Hippocampal formation (tissue), 2 donors: ENCODE data around the gene HDC.

Source experiments
- DNase-seq, 2 donors: peaks; one replicate each; lab custom pipeline; 2025; lab: John Stamatoyannopoulos, UW

Gene HDC, protein sequence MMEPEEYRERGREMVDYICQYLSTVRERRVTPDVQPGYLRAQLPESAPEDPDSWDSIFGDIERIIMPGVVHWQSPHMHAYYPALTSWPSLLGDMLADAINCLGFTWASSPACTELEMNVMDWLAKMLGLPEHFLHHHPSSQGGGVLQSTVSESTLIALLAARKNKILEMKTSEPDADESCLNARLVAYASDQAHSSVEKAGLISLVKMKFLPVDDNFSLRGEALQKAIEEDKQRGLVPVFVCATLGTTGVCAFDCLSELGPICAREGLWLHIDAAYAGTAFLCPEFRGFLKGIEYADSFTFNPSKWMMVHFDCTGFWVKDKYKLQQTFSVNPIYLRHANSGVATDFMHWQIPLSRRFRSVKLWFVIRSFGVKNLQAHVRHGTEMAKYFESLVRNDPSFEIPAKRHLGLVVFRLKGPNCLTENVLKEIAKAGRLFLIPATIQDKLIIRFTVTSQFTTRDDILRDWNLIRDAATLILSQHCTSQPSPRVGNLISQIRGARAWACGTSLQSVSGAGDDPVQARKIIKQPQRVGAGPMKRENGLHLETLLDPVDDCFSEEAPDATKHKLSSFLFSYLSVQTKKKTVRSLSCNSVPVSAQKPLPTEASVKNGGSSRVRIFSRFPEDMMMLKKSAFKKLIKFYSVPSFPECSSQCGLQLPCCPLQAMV

DNA sequence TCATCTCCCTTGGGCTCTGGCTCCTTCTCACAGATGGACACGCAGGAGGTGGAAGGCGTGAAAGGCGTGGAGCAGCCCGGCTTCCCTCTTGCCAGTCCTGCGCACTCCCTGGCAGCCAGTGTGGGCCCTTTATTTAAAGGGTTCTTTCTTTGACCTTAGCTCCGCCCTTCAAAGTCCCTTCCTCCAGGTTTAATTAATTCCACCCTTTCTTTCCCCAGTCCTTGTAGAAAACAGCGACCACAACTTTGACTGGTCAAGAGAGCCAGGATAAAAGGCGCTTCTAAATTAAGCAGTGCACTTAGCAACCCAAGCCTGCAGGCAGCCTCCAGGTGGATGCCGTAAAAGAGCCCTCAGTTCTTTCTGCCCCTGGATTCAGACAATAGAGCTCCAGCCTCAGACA lies at the start of gene HDC:
TSS of gene HDC (minus strand) at position 107 of the 400 bp plus-strand sequence. CDS start at position 4, 103 bp downstream.
- DNase-seq = no peak

- DNase-seq = no peak
These were observed 47.1 kb upstream of the HDC start for GRCh38 chr15:50312636-50313035.

DNA sequence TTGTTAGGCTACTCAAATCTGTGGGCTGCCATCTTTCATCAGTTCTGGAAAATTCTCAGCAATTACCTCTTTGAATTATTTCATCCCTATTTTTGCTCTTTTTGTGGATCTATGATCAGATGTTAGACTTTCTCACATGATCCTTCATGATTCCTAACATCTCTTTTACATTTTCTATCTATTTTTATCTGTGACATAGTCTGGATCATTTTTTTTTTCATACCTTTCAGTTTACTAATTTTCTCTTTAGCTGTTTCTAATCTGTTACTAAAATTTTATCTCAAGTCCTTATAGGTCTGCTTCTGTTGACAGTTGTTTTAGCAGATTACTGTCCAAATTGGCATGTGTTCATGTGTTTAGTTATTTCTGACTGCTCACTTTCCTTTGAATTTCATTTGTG lies 42.3 kb upstream of the HDC start:
- DNase-seq = no peak

DNA sequence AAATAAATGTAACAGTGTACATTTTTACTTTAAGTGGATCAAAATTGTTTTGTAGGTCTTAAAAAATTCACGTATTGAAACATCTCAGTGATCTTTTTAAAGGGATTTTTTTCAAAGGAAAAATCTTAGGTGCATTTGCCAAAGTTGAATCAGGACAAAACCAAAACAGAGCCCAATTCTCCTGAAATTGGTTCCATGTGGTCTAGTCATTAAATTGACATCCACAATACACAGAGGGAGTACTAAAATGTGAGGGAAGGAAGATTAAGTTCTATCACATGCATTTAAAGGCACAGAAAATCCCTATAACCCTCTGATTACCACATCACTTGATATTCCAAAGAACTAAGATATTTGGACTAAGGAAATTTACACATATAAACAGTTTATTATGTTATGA lies 39.3 kb upstream of the HDC start:
- DNase-seq = no peak

DNA sequence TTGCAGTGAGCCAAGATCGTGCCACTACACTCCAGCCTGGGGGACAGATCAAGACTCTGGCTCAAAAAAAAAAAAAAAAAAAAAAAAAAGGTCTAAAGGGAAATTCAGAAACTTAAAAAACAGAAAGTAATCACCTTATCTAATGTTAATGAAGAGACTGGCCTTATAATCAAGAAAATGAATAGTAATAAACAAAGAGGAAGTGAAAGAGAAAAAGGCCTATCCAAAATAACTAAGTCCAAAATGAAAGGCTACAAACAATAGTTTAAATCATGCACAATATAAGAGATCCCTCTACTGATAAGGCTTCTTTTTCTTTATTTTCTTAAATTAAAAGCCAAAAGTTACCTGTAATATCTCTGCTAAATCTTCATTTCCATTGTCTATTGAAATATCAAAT lies 37.1 kb upstream of the HDC start:
- no peak for DNase-seq

DNA sequence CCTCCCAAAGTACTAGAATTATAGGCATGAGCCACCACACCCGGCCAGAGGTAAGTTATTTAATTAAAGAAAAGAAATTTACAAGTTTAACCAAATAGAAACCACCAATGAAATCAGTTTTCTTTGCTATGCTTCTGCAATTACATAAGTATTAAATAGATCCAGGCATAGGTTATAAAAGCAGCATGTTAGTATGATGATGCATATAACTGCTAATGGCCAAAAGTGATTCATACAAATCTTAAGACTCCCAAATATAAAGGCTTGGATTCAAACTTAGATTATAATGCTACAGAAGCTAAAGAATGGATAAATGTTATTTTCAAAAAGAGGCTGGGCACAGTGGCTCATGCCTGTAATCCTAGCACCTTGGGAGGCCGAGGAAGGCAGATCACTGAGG lies 32.8 kb upstream of the HDC start:
- no peak for DNase-seq

DNA sequence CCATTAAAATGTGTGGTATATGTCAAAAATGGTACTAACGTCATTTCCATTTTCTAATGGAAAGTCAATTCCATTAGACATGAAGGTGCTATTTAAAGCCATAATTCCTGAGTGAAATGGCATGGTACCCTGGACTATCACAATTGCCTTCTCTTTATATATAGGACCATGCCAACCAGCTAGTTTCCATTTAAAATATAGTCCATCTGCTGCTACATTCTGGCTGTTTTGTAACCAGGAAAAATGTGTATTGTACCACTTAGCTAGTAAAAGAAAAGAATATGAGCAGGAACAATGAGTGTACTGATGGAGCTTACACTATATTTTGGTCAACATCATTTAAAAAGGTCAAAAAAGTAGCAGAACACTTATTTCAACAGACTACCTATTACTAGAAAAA lies 30.4 kb upstream of the HDC start:
- DNase-seq = no peak

- no peak for DNase-seq
These were observed 24.2 kb upstream of the HDC start for GRCh38 chr15:50289749-50290148.

DNA sequence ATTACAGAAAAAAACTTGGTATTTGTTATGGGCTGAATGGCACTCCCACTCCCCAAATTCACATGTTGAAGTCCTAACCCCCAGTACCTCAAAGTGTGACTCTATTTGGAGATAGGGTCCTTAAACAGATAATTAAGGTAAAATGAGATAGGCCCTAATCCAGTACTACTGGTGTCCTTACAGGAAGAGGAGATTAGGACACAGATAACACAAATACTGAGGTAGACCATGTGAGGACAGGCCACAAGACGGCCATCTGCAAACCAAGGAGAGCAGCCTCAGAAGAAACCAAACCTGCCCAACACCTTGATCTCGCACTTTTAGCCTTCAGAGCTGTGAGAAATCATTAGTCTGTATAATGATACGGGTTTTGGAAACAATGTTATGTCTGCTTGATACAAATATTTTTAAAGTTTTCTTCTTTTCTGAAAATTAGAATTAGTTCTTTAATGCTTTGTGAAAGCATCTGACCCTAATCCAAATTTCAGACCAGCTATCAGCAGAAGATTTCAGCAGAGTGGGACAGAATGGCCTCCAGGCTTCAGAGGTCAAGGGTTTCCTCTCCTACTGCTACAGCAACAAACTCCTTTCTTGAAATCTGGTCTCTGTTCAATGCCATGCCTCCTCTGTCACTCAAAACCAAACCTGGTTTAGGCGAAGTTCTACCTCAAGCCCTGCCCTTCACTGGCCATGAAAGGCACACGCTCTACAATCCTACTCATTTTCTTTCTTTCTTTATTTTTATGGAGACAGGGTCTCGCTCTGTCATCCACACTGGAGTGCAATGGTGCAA lies 22.0 kb upstream of the HDC start:
- DNase-seq = no peak

GRCh38 chr15:50281427-50281826 lies 15.9 kb upstream of the HDC start:
- DNase-seq = no peak

DNA sequence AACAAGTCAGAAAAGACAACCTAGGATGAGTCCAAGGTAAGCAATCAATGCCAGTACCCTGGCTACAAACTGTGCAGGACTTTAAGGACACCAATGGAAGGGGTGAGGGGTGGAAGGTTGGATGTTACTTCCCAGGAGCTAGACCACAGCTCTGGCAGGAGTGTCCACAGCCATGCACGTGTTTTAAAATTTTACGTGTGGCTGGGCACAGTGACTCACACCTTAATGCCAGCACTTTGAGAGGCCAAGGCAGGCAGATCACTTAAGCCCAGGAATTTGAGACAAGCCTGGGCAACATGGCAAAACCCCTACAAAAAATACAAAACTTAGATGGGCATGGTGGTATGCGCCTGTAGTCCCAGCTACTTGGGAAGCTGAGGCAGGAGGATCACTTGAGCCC lies 14.7 kb upstream of the HDC start:
- no peak for DNase-seq

GRCh38 chr15:50278496-50278895 lies 13.0 kb upstream of the HDC start:
- DNase-seq = no peak

DNA sequence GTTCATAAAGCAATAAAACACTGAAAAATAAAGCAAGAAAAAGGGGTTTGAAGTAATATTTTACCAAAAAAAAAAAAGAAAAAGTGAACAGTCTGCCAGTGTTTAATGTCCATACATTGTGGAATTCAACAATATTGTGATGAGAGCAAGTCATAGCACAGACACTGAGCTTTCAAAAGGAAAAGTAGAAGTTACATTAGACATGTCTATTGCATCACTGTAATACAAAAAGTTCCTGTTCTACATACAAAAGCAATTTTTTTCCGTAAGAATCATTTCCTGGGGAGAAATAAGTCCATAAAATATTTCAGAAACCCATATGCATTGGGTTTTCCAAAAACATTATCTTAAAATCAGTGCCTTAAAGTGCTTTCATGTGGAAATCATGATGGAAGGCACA lies 11.8 kb upstream of the HDC start:
- no peak for DNase-seq

DNA sequence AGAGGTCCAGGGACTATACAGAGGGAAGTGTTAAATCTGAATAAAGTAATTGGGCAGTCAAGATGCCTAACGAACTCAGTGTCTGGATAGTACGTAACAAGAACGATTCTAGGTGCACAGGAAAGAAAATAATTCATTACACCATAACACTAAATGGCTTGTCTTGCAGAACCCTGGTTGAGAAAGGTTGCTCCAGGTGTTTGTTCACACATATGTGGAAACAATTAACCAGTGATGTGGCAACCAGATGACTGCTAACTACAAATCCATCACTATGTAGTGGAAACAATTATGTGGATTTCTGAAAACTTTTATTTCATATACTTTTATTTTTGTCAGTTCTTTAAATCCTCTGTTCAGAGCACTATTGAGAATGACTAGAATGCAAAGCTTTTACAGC lies 10.4 kb upstream of the HDC start:
- DNase-seq = no peak

GRCh38 chr15:50275091-50275490 lies 9.6 kb upstream of the HDC start:
- no peak for DNase-seq

DNA sequence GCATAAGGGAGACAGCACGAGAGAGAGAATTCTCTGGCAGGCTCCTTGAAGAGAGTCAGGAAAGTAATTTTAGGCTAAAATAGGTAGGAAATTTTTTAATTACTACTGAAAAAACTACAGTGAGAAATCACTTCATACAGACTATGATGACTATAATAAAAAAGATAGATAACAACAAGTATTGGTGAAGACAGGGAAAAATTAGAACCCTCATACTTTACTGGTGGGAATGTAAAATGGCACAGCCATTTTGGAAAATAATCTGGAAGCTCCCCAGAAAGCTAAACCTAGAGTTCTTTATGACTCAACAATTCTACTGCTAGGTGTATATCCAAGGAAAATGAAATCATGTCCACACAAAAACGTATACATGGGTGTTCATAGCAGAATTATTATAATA lies 2.1 kb upstream of the HDC start:
- no peak for DNase-seq

GRCh38 chr15:50262533-50262932 lies 3.0 kb downstream of the HDC start:
- no peak for DNase-seq

DNA sequence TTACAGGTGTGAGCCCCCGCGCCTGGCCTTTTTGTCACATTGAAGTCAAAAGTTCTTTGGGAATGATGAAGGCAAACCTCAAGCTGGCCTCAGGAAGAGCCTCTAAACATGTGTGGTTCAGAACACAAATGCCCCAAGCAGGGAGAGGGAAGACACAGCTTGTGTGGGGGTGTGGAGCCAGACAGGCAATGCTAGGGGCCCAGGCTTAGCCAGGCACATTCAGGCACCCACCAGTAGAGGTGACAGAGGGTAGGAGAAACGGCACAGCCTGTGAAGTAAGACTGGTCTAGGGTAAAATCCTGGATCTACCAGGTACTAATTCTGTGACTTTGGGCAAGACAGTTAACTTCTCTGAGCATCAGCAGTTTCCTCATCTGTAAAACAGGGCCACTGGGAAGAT lies 3.5 kb downstream of the HDC start:
- DNase-seq = no peak

- DNase-seq = no peak
These were observed 4.5 kb downstream of the HDC start for GRCh38 chr15:50260969-50261496.

- no peak for DNase-seq
These were observed 6.2 kb downstream of the HDC start for GRCh38 chr15:50259276-50259675.

DNA sequence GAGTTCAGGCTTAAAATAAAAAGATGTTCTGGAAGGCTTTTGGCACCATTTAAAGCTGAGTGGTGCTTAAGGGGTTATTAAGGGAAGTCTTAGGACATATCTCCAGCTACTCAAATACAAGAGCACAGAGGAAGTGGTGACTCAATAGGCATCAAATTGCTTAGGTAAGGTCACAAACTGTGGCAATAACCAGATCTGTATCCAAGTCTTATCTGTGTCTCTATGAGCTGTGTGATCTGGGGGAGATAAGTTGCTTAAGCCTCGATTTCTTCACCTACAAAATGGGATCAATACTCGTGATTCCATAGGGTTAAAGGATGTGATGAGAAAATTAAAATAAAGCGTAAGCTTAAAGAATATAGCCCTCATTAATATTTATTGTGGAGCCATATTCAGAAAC lies 7.6 kb downstream of the HDC start:
- no peak for DNase-seq

DNA sequence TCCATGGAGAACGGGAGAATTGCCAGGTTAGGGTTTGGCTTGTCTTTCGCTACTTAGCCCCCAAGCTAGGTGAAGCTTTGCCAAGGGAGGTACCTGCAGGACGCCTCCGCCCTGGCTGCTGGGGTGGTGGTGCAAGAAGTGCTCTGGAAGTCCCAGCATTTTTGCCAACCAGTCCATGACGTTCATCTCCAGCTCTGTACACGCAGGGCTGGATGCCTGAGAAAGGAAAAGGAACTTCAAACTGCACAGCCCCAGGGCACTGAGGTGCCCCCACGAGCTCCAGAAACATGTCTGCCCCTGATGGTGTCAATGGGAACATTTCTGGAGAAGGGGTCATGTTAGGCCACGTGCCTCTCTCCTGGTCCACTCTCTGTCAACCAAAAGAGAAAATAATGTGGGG lies 8.2 kb downstream of the HDC start:
- no peak for DNase-seq
